Effector CD8-positive, alpha-beta T cell (primary cell): ENCODE data around the gene CENPM.

ENCODE experiments used
- DNase-seq: peaks from one replicate; lab custom pipeline; 2025; lab: John Stamatoyannopoulos, UW

CENPM gene

GRCh38 chr22:41932353-41932752 lies 14.6 kb downstream of the CENPM start:
- DNase-seq, result no peak

DNA sequence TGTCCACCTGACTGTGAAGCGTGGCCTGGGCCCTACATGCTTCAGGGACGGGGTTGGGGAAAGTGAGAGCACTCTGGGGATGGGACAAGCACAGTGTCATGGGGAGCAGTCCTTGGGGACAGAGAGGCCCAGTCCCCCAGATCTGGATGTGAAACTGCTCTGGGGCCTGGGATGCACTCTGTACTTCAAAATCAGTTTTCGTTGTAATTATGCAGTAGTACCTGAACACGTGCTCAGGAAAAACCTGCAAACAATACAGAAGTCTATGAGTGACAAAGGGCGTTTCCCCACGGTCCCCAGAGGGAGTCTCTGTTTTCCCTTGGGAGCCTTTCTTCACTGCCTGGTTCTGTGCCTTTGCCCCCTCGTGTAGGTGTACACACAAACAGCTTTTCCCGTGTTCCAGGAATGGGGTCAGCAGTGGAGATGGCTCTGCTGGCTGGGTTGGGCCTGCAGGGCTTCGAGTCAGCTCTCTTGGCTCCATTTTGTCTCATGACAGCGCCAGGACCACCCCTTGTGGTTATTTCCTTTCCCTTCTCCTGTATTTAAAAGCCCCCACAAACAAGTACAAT lies 15.2 kb downstream of the CENPM start:
- no peak for DNase-seq

DNA sequence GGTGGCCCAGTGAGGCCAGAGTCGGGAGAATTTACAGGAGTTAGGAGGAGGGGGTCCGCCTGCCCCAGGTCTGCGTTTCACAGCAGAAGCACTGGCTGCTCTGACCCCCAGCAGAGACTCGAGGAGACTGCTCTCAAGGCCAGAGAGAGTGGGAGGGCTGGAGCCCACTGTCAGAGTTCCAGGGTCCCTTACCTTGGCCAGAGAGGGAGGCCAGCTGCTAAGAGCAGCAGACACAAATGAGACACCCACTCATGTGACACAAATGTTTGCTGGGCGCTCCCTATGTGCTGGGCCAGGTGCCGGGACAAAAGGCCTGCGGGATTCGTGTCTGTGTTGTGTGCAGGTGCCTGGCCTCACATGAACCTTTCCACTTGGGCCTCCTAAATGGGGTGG lies 17.5 kb downstream of the CENPM start:
- no peak for DNase-seq

- no peak for DNase-seq
Observed at GRCh38 chr22:41928593-41929417, 18.1 kb downstream of the CENPM start.

GRCh38 chr22:41927813-41928212 lies 19.1 kb downstream of the CENPM start:
- DNase-seq, result no peak

DNA sequence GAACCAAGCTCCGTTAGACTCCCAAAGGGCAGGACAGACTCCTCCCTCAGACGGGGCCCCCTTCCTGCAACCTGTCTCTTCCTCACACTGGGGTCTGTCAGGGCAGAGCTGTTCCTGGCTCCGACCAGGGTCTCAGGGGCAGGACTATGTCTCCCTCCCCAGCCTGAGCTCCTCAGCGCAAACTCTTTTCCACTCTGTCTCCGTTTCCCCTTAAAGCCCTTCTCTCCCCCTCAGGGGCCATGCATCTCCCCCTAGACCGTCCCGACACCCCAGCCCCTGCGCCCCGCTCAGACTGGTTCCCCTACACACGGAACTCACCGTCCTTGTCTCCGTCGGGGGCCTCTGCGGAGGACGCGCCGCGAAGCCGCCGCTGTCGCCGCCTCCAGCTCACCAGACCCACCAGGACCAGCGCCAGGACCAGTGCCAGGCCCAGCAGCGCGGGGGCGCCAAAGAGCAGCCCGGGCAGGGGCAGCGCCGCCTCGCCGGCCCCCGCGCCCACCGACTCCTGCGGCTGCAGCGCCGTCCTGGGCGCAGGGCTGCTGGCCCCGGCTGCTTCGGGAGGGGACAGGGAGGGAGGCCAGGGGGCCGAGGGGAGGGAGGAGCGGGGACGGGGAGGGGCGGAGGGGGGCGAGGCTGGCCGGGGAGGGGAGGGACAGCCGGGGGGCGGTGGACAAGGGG lies 21.0 kb downstream of the CENPM start:
- peak; percentile 63 for DNase-seq

- DNase-seq, result no peak
Observed at GRCh38 chr22:41923595-41924276, 23.2 kb downstream of the CENPM start.

GRCh38 chr22:41922940-41923594 lies 23.9 kb downstream of the CENPM start:
- no peak for DNase-seq

DNA sequence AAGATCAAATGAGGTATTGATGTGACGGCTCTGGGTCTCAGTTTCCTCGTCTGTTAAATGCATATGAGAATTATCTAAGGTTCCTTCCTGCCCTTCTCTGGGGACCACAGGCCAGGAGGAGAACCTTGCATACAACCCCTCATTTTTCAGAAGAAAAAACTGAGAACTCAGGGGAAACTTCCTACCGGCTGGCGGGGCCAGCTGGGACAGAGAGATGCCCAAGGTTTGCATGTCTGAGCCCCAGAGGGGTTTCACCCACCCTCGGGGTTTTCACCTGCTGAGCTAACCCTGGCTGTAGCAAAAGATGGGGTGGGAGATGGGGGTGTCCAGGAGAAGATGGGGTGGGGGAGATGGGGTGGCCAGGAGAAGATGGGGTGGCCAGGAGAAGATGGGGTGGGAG lies 24.6 kb downstream of the CENPM start:
- no peak for DNase-seq

DNA sequence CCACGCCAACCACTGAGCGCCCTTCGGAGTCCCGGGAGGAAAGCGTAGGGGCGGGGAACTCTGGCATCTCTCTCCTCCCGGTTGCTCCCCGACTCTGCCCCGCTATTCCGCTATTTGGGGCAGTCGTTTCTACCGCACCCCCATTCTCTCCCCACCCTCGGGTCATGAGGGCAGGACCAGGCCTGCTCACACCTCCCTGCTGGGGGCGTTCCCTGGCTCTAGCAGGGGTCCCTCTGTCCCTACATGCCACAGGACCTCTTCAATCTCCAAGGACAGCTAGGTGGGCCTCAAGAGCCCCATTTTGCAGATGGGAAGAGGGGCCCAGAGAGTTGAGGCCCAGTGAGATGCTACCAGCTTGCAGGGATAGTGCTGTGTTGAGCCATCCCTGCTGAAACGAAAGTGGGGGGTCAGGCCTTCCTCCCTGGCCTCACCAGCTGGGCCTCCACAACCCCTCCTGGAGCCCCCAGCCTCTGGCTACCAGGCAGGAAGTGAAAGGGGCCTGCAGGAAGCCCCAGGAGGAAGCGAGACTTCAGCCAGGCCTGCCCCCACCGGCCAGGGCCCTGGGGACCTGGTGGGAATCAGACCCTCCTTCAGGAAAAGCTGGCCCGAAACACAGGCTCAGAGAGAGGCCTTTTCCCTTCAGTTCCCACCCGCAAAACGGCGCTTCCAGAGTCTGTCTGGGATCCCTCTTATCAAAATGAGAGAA lies 26.5 kb downstream of the CENPM start:
- DNase-seq, result no peak

GRCh38 chr22:41919357-41920224 lies 27.4 kb downstream of the CENPM start:
- peak; percentile 42 for DNase-seq

GRCh38 chr22:41917903-41918791 lies 28.8 kb downstream of the CENPM start:
- no peak for DNase-seq

DNA sequence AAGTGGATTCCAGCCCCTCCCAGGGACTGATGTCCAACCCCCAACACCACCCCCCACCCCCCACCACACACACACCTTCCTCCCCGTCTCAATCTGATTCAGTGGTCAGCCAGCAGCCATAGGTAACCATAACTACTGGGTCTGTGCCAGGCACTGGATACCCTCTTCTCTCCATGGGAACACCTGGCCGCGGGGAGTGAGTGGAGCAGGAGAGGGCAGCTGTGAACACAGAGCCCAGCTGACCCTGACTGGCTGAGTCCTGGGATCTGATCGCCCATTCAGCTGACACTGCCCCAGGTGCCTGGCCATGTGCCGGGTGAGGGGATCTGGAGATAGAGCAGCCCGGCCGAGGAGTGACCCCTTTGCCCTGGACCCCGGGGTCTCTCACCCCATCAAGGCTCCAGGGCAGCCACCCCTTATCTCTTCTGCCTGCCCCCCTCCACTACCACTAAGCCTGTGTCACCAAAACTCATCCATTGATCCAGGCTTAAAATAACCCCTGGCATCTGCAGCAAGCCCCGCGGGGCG lies 29.5 kb downstream of the CENPM start:
- DNase-seq, result no peak

DNA sequence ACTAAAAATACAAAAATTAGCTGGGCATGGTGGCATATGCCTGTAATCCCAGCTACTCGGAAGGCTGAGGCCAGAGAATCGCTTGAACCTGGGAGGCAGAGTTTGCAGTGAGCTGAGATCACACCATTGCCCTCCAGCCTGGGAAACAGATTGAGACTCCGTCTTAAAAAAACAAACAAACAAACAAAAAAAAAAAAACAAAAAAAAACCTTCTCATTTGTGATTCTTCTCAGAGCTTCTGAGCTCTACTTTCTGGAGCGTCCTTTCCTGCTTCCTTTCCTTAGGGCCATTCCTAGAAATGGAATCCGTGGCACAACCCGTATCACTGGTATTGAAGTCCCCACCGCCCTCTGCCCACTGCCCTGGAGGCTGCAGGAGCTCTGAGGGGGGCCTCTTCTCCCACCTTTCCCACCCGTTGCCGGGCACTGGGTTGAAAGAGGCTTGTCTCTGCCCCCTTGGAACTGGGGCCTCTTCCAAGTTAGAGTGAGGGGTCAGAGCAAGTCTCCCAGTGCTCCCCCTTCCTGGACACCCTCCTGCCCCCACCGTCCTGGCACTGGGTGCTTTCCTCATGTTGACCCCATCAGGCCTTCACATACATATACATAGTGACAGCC lies 30.1 kb downstream of the CENPM start:
- no peak for DNase-seq

DNA sequence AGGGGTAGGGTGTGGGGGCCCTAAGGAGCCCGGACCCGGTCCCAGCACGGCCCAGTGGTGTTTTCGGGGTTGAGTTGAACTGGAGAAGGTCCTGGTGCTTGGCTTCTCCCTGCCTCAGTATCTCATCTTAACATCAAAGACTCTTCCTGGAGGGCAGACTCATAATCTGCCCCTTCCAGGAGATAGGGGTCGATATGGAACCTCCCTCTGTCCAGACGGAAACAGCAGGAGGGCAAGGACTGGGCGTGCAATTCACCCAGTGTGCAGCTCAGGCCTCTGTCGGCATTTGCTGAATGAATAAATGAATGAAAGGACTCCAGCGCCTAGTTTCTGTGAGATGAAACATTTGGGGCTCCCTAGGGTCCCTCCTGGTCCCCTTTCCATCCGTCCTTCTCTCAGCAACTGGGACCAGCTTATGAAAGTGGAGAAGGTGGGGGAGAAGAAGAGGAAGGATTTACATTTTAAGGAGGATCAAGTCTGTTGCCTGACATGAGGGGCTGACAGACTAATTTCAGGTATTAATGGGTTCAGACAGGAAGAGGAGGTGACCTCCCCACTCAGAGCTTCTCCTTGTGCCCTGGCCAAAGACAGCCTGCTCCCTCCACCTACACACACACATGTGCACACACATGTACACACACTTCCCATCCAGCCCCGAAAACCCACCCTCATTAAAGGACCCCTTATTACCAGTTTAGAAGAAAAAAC lies 31.0 kb downstream of the CENPM start:
- no peak for DNase-seq

DNA sequence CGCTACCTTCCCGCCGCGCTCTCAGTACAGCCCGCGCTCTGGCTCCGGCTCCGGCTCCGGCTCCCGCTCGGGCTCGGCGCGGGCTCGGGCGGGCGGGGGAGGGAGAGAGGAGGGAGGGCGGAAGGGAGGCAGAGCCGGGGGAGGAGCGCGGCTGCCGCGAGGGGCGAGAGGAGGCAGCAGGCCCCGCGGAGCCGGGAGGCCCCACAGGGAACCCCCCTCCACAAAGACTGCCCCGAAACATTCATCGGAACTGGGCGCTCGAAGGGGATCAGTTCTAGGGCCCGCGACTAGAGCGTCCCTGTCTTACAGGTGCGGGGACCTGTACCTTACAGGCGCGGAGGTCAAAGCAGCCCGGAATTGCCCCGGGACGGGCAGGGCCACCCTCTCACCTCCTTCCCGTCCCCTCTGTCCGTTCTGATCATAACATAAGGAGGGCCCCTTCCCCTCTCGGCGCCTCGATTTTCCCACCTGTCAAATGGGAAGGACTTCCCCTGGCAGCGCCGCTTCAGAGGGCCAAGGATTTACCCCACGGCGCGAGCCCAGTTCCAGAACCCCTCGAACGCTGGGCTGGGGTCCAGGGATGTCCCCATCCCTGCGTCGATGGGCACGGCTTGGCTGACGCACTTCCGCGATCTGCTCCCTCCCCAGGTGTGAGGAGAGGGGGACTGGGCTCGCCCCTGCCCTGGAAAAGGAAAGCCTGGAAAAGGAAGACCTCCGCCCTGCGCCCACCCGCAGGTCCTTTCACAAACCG lies 31.7 kb downstream of the CENPM start, which contains the start of gene SHISA8:
Gene SHISA8 (minus strand): TSS at position 40 of the 751 bp plus-strand sequence. CDS start 407 bp downstream, outside the sequence.
- DNase-seq, result peak; percentile 50

- no peak for DNase-seq
Observed at GRCh38 chr22:41914611-41915034, 32.3 kb downstream of the CENPM start.
